ENCODE data around the gene TAOK3. TPM values are rescaled to one million over a fixed set of nuclear protein-coding genes. Genes with fewer than 3 reads are reported as not detected.

Gene TAOK3
- total RNA-seq, 3 donors from 2014 or later (not counting 1 experiment from before 2014, with no cell fraction given) = 155 to 166 (median 157) TPM

GRCh38 chr12:118373616-118374015 lies 909 bp upstream of the TAOK3 start:
- Mint-ChIP-seq H3K27me3 (ENCODE audit: low read depth in 2 of 2) (peaks cover 0 to 3% of the 10 kb centered on the region in 2 donors), H3K27ac (peak overlapping the region; percentile 96 to 97), H3K36me3 (no peaks in the 10 kb centered on the region), H3K4me1 (peaks cover 41 to 67% of the 10 kb centered on the region in 2 donors), H3K9me3 (no peaks in the 10 kb centered on the region), H3K4me3 (peak overlapping the region; percentile 95)
- Histone ChIP-seq H3K4me1 (ENCODE audit: control insufficient read depth, insufficient read depth, low read length) (peaks cover 37% of the 10 kb centered on the region), H3K4me3 (ENCODE audit: low read length) (peak overlapping the region; percentile 64), H3K9me3 (ENCODE audit: control insufficient read depth, insufficient read depth, low read length) (no peaks in the 10 kb centered on the region), H3K36me3 (ENCODE audit: control insufficient read depth, insufficient read depth, low read length) (no peaks in the 10 kb centered on the region), H3K27ac (ENCODE audit: low read length) (peak overlapping the region; percentile 86), H3K27me3 (ENCODE audit: control insufficient read depth, insufficient read depth, low read length) (no peaks in the 10 kb centered on the region)
- 86% methylated on average over 5 of the region's 5 CpGs for WGBS (ENCODE audit: insufficient coverage)
- DNase-seq (no peak), ATAC-seq (no peak)
- intact Hi-C loops (cut with micrococcal nuclease) = loop anchor here (1.0 to 10.0 kb wide), 2 partner anchors 16 to 1291 kb away; partner anchors contain the start of gene PRKAB1
- TF ChIP-seq, protein P1, sequence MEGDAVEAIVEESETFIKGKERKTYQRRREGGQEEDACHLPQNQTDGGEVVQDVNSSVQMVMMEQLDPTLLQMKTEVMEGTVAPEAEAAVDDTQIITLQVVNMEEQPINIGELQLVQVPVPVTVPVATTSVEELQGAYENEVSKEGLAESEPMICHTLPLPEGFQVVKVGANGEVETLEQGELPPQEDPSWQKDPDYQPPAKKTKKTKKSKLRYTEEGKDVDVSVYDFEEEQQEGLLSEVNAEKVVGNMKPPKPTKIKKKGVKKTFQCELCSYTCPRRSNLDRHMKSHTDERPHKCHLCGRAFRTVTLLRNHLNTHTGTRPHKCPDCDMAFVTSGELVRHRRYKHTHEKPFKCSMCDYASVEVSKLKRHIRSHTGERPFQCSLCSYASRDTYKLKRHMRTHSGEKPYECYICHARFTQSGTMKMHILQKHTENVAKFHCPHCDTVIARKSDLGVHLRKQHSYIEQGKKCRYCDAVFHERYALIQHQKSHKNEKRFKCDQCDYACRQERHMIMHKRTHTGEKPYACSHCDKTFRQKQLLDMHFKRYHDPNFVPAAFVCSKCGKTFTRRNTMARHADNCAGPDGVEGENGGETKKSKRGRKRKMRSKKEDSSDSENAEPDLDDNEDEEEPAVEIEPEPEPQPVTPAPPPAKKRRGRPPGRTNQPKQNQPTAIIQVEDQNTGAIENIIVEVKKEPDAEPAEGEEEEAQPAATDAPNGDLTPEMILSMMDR (IDR thresholded peaks at IDR 0.05) = no peak

GRCh38 chr12:118371321-118372282 lies 1.1 kb downstream of the TAOK3 start:
- TF ChIP-seq, protein P1 (IDR thresholded peaks at IDR 0.05) = no peak
- peak; percentile 25 to 38 for DNase-seq

GRCh38 chr12:118370601-118371000 lies 2.1 kb downstream of the TAOK3 start:
- H3K4me3 ChIP-seq (ENCODE audit: low read length) = peak overlapping the region; percentile 98
- DNase-seq (no peak), ATAC-seq (no peak)
- H3K4me1 ChIP-seq (ENCODE audit: control insufficient read depth, insufficient read depth, low read length) = peaks cover 20% of the 10 kb centered on the region
- Mint-ChIP-seq H3K4me1 (peaks cover 21 to 46% of the 10 kb centered on the region in 2 donors), H3K36me3 (no peaks in the 10 kb centered on the region), H3K27me3 (ENCODE audit: low read depth in 2 of 2) (peaks cover 0 to 3% of the 10 kb centered on the region in 2 donors), H3K9me3 (no peaks in the 10 kb centered on the region), H3K4me3 (peak overlapping the region; percentile 95), H3K27ac (peak overlapping the region; percentile 96 to 97)
- H3K9me3 ChIP-seq (ENCODE audit: control insufficient read depth, insufficient read depth, low read length) = no peaks in the 10 kb centered on the region
- intact Hi-C loops (cut with micrococcal nuclease) = loop anchor here (10.0 kb wide), 1 partner anchor 1294 kb away; the partner anchor contains the start of gene PRKAB1
- TF ChIP-seq, protein P1 (IDR thresholded peaks at IDR 0.05) = no peak
- H3K36me3 ChIP-seq (ENCODE audit: control insufficient read depth, insufficient read depth, low read length) = no peaks in the 10 kb centered on the region
- WGBS (ENCODE audit: insufficient coverage) = 50% methylated on average over 2 of the region's 3 CpGs
- H3K27me3 ChIP-seq (ENCODE audit: control insufficient read depth, insufficient read depth, low read length) = no peaks in the 10 kb centered on the region
- H3K27ac ChIP-seq (ENCODE audit: low read length) = no peak overlapping the region

More at GRCh38 chr12:118371321-118372282, 1.1 kb downstream of the TAOK3 start:
- peak overlapping the region; percentile 98 for H3K4me3 ChIP-seq (ENCODE audit: low read length)
- H3K36me3 ChIP-seq (ENCODE audit: control insufficient read depth, insufficient read depth, low read length) = no peaks in the 10 kb centered on the region
- peaks cover 26% of the 10 kb centered on the region for H3K4me1 ChIP-seq (ENCODE audit: control insufficient read depth, insufficient read depth, low read length)
- no peaks in the 10 kb centered on the region for H3K27me3 ChIP-seq (ENCODE audit: control insufficient read depth, insufficient read depth, low read length)
- H3K9me3 ChIP-seq (ENCODE audit: control insufficient read depth, insufficient read depth, low read length) = no peaks in the 10 kb centered on the region
- 1% methylated on average over 60 of the region's 60 CpGs for WGBS (ENCODE audit: insufficient coverage)
- intact Hi-C loops (cut with micrococcal nuclease) = loop anchor here (10.0 kb wide), 1 partner anchor 1293 kb away; the partner anchor contains the start of gene PRKAB1
- peaks cover 0 to 3% of the 10 kb centered on the region in 2 donors for H3K27me3 Mint-ChIP-seq (ENCODE audit: low read depth in 2 of 2)
- no peaks in the 10 kb centered on the region for H3K36me3 Mint-ChIP-seq
- ATAC-seq = no peak
- H3K4me3 Mint-ChIP-seq = peak overlapping the region; percentile 95
- peak overlapping the region; percentile 96 to 97 for H3K27ac Mint-ChIP-seq
- H3K9me3 Mint-ChIP-seq = no peaks in the 10 kb centered on the region
- H3K27ac ChIP-seq (ENCODE audit: low read length) = no peak overlapping the region
- peaks cover 29 to 53% of the 10 kb centered on the region in 2 donors for H3K4me1 Mint-ChIP-seq

Measured in natural killer cell (primary cell).